Peyer's patch (tissue), 4 donors: ENCODE results near the gene SNTG2. TPM values are rescaled to one million over a fixed set of nuclear protein-coding genes. Genes with fewer than 3 reads are reported as not detected.
"Not testable (repeated sequence)": the region's sequence is repeated elsewhere in the genome, so short reads cannot be mapped to it uniquely, and the experiment has no call there.

Experiments
- DNase-seq, 3 donors: peaks; one replicate each; pipeline ENCODE4 v3.0.0-alpha.2; 2017 to 2019
- H3K27ac ChIP-seq, 4 donors: fragments of 200-600 bp; sonication (generic); one replicate each; pipeline ENCODE4 v1.5.1; 2016 to 2019
- H3K27me3 ChIP-seq, 2 donors: fragments of 200-600 bp; sonication (generic); one replicate each; pipeline ENCODE4 v1.5.1; 2019
- H3K36me3 ChIP-seq, 3 donors: fragments of 200-600 bp; sonication (generic); one replicate each; pipeline ENCODE4 v1.5.1; 2016 to 2019
- H3K4me1 ChIP-seq, 4 donors: fragments of 200-600 bp; sonication (generic); one replicate each; pipeline ENCODE4 v1.5.1; 2016 to 2019
- H3K4me3 ChIP-seq, 4 donors: fragments of 200-600 bp; sonication (generic); 1 replicate in 3 of 4; 2 replicates in 1 of 4; pipeline ENCODE4 v1.5.1; 2016 to 2019; ENCODE audit warnings: mild to moderate bottlenecking in 1 of 4
- H3K9me3 ChIP-seq, 4 donors: fragments of 200-600 bp; sonication (generic); one replicate each; pipeline ENCODE4 v1.5.1; 2016 to 2019; ENCODE audit warnings: mild to moderate bottlenecking in 1 of 4
- CTCF ChIP-seq, 6 experiments: fragments of 450-650 bp in 4 of 6; fragments of 200-600 bp in 2 of 6; sonication (generic) in 1 of 6; IDR thresholded peaks; one replicate each; pipeline ENCODE4 v1.5.1; 2017 to 2019; ENCODE audit warnings: antibody characterized with exemption in 6 of 6, mild to moderate bottlenecking in 3 of 6, moderate library complexity in 1 of 6
- POLR2A ChIP-seq, 2 donors: fragments of 450-650 bp; IDR thresholded peaks; one replicate each; pipeline ENCODE4 v1.5.1; 2017; ENCODE audit warnings: antibody characterized with exemption in 2 of 2, mild to moderate bottlenecking in 2 of 2, moderate library complexity in 2 of 2
- total RNA-seq, 4 donors: library from RNA; depleted of rRNA; stranded (reverse); fragments of >200 nt; gene quantifications; one replicate each; pipeline ENCODE4 v1.1.0, GENCODE V29; 2016

Gene SNTG2
- total RNA-seq, 4 donors from 2014 or later, result 1.8 to 65.2 (median 3.9) TPM

- Histone ChIP-seq H3K27me3 (no peaks in the 10 kb centered on the region), H3K4me1 (no peaks in the 10 kb centered on the region), H3K4me3 (no peak overlapping the region), H3K36me3 (no peaks in the 10 kb centered on the region), H3K9me3 (no peaks in the 10 kb centered on the region), H3K27ac (no peak overlapping the region)
- DNase-seq, result no peak
- TF ChIP-seq POLR2A (IDR thresholded peaks at IDR 0.05) (no peak), CTCF (IDR thresholded peaks at IDR 0.05) (no peak)
Measured at GRCh38 chr2:1222056-1222455, 271.4 kb downstream of the SNTG2 start.

- Histone ChIP-seq H3K9me3 (no peaks in the 10 kb centered on the region), H3K27me3 (no peaks in the 10 kb centered on the region), H3K4me1 (no peaks in the 10 kb centered on the region), H3K36me3 (no peaks in the 10 kb centered on the region), H3K27ac (no peak overlapping the region), H3K4me3 (no peak overlapping the region)
- DNase-seq, result no peak
- TF ChIP-seq CTCF (IDR thresholded peaks at IDR 0.05), result no peak
- TF ChIP-seq POLR2A (IDR thresholded peaks at IDR 0.05), result no peak
Measured at GRCh38 chr2:1223791-1224190, 273.1 kb downstream of the SNTG2 start.

- Histone ChIP-seq H3K4me1 (no peaks in the 10 kb centered on the region), H3K27ac (no peak overlapping the region), H3K4me3 (no peak overlapping the region), H3K36me3 (no peaks in the 10 kb centered on the region), H3K9me3 (no peaks in the 10 kb centered on the region), H3K27me3 (no peaks in the 10 kb centered on the region)
- no peak for DNase-seq
- TF ChIP-seq POLR2A (IDR thresholded peaks at IDR 0.05) (no peak), CTCF (IDR thresholded peaks at IDR 0.05) (no peak)
Measured at GRCh38 chr2:1224901-1225300, 274.3 kb downstream of the SNTG2 start.

GRCh38 chr2:1226766-1227165 lies 276.1 kb downstream of the SNTG2 start:
- TF ChIP-seq POLR2A (IDR thresholded peaks at IDR 0.05), result no peak
- no peak for TF ChIP-seq CTCF (IDR thresholded peaks at IDR 0.05)

GRCh38 chr2:1227274-1227900 lies 276.7 kb downstream of the SNTG2 start:
- TF ChIP-seq POLR2A (IDR thresholded peaks at IDR 0.05) (no peak), CTCF (IDR thresholded peaks at IDR 0.05) (no peak)
- DNase-seq, result no peak
- Histone ChIP-seq H3K27me3 (no peaks in the 10 kb centered on the region), H3K36me3 (no peaks in the 10 kb centered on the region), H3K4me1 (no peaks in the 10 kb centered on the region), H3K4me3 (no peak overlapping the region), H3K27ac (no peak overlapping the region), H3K9me3 (no peaks in the 10 kb centered on the region)

More at GRCh38 chr2:1226766-1227165, 276.1 kb downstream of the SNTG2 start:
- H3K4me1 ChIP-seq, result no peaks in the 10 kb centered on the region
- no peaks in the 10 kb centered on the region for H3K36me3 ChIP-seq
- H3K4me3 ChIP-seq, result no peak overlapping the region
- DNase-seq, result no peak
- no peaks in the 10 kb centered on the region for H3K27me3 ChIP-seq
- H3K9me3 ChIP-seq, result no peaks in the 10 kb centered on the region
- no peak overlapping the region for H3K27ac ChIP-seq

- not testable (repeated sequence) for H3K27ac ChIP-seq, H3K9me3 ChIP-seq, H3K4me3 ChIP-seq, H3K36me3 ChIP-seq, H3K4me1 ChIP-seq, DNase-seq, H3K27me3 ChIP-seq
Measured at GRCh38 chr2:1229596-1229995, 278.9 kb downstream of the SNTG2 start.
